Smooth muscle cell (in vitro differentiated cells): ENCODE data around the gene NOSTRIN. TPM values are rescaled to one million over a fixed set of nuclear protein-coding genes. Genes with fewer than 3 reads are reported as not detected.

Experiments
- DNase-seq: peaks from one replicate; lab custom pipeline; 2025; ENCODE audit not compliant: unreplicated experiment; lab: John Stamatoyannopoulos, UW
- H2AFZ ChIP-seq: fragments of 200-600 bp; sonication (generic); 2 replicates; pipeline ENCODE4 v1.6.0; 2016; ENCODE audit warnings: antibody characterized with exemption, low read depth, mild to moderate bottlenecking
- H3F3A ChIP-seq: fragments of 200-600 bp; sonication (generic); 2 replicates; pipeline ENCODE4 v1.6.0; 2017; ENCODE audit warnings: antibody characterized with exemption, low read depth
- H3K27ac ChIP-seq: fragments of 200-600 bp; sonication (generic); 2 replicates; pipeline ENCODE4 v1.5.1; 2016; ENCODE audit warnings: low read depth, mild to moderate bottlenecking
- H3K27me3 ChIP-seq: fragments of 200-600 bp; sonication (generic); 2 replicates; pipeline ENCODE4 v1.6.1; 2016; ENCODE audit warnings: low read depth, mild to moderate bottlenecking
- H3K36me3 ChIP-seq: fragments of 200-600 bp; sonication (generic); 2 replicates; pipeline ENCODE4 v1.5.1; 2016; ENCODE audit warnings: low read depth
- H3K4me1 ChIP-seq: fragments of 200-600 bp; sonication (generic); 2 replicates; pipeline ENCODE4 v1.5.1; 2016; ENCODE audit warnings: low read depth
- H3K4me2 ChIP-seq: fragments of 200-600 bp; sonication (generic); 2 replicates; pipeline ENCODE4 v1.6.0; 2016; ENCODE audit warnings: mild to moderate bottlenecking
- H3K4me3 ChIP-seq: fragments of 200-600 bp; sonication (generic); 2 replicates; pipeline ENCODE4 v1.5.1; 2016; ENCODE audit warnings: mild to moderate bottlenecking
- H3K79me2 ChIP-seq: fragments of 200-600 bp; sonication (generic); 2 replicates; pipeline ENCODE4 v1.6.0; 2016; ENCODE audit warnings: low read depth, mild to moderate bottlenecking
- H3K9ac ChIP-seq: fragments of 200-600 bp; sonication (generic); 2 replicates; pipeline ENCODE4 v1.6.0; 2016; ENCODE audit warnings: low read depth
- H3K9me3 ChIP-seq: fragments of 200-600 bp; sonication (generic); replicated peaks from 2 replicates; pipeline ENCODE4 v1.5.1; 2016; ENCODE audit warnings: low read depth
- H4K20me1 ChIP-seq: fragments of 200-600 bp; sonication (generic); 2 replicates; pipeline ENCODE4 v1.6.0; 2016; ENCODE audit warnings: low read depth
- WGBS: methylation state at CpG from one replicate; pipeline ENCODE4 v1.1.7; 2016; ENCODE audit warnings: low lambda C conversion rate; 5-methylcytosine and 5-hydroxymethylcytosine counted together
- polyA plus RNA-seq: library from polyadenylated mRNA; unstranded; fragments of >200 nt; fragmentation: Nextera tagmentation; extraction: Ambion mirVana; gene quantifications from 2 replicates; pipeline ENCODE4 v1.2.1, GENCODE V29; 2016
- total RNA-seq: library from RNA; depleted of rRNA; stranded (reverse); fragments of >200 nt; gene quantifications from 2 replicates; pipeline ENCODE4 v1.2.3, GENCODE V29; 2014
- TF ChIP-seq, protein P1 (sequence below): fragments of 200-600 bp; sonication (generic); IDR thresholded peaks from 2 replicates; pipeline ENCODE4 v1.5.1; 2017; ENCODE audit warnings: borderline replicate concordance, mild to moderate bottlenecking, antibody characterized with exemption; ENCODE audit not compliant: insufficient read depth, poor library complexity, severe bottlenecking

NOSTRIN gene
- total and polyA plus RNA-seq, 2 experiments from 2014 or later, result 0.10 TPM; not detected in 1

DNA sequence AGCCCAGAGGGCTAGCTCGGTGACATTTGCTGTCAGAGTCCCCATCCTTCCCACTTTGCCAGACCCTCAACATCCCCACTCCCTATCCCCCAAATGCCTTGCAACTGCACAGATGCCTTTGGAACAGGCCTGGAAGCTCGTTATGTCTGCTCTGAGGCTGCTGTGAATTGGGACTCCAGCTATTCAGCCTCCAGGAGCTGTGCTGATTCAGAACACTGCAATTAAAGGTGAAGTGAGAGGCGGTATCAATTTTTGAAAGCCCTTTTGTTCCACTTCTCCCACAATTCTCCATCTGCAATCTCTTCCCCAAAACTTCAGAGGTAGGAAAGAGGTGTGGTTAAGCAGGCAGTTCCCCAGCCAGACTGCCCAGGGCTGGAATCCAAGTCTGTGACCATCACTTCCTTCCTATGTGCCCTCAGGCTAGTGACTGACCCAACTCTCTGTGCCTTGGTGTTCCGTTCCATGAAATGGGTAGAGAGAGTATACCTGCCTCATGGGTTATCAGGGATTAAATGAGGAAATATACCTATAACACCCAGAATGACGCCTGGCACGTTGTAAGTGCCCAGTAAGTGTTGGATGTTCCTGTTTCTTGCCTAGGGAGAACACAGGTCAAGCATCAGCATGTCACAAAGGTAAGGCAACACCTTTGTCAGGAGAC, 17.5 kb downstream of the NOSTRIN start:
- no peak overlapping the region for H3K4me2 ChIP-seq
- H3K36me3 ChIP-seq, result no peaks in the 10 kb centered on the region
- H3K9me3 ChIP-seq, result no peaks in the 10 kb centered on the region
- no peak overlapping the region for H3K27ac ChIP-seq
- H3K9ac ChIP-seq, result no peak overlapping the region
- no peaks in the 10 kb centered on the region for H3K27me3 ChIP-seq
- H2AFZ ChIP-seq, result no peak overlapping the region
- peaks cover 3% of the 10 kb centered on the region for H3F3A ChIP-seq
- no peak for DNase-seq
- no peaks in the 10 kb centered on the region for H3K4me1 ChIP-seq
- H3K79me2 ChIP-seq, result no peaks in the 10 kb centered on the region
- H3K4me3 ChIP-seq, result no peak overlapping the region
- H4K20me1 ChIP-seq, result no peaks in the 10 kb centered on the region
- 90% methylated on average over 6 of the region's 6 CpGs for WGBS
- TF ChIP-seq, protein P1, sequence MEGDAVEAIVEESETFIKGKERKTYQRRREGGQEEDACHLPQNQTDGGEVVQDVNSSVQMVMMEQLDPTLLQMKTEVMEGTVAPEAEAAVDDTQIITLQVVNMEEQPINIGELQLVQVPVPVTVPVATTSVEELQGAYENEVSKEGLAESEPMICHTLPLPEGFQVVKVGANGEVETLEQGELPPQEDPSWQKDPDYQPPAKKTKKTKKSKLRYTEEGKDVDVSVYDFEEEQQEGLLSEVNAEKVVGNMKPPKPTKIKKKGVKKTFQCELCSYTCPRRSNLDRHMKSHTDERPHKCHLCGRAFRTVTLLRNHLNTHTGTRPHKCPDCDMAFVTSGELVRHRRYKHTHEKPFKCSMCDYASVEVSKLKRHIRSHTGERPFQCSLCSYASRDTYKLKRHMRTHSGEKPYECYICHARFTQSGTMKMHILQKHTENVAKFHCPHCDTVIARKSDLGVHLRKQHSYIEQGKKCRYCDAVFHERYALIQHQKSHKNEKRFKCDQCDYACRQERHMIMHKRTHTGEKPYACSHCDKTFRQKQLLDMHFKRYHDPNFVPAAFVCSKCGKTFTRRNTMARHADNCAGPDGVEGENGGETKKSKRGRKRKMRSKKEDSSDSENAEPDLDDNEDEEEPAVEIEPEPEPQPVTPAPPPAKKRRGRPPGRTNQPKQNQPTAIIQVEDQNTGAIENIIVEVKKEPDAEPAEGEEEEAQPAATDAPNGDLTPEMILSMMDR, result no peak

DNA sequence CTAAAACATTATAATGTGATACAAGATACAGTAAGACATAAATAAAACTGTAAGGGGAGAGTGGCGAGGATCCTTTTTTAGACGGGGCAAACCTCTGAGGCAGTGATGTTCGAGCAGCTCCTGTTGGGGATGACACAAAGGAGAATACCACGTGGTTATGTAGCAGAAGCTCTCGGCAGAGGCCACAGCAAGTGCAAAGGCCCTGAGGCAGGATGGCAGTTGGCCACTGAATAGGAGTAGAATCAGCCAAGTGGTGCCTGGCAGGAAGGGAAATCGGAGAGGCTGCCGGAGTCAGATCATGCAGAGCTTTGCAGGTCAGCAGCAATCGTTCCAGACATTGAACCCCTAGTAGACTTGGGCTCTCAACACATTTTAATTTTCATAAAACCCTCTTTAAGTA, 19.1 kb downstream of the NOSTRIN start:
- no peak for DNase-seq
- H4K20me1 ChIP-seq, result no peaks in the 10 kb centered on the region
- no peak overlapping the region for H3K4me3 ChIP-seq
- no peak overlapping the region for H3K27ac ChIP-seq
- H3K9ac ChIP-seq, result no peak overlapping the region
- no peaks in the 10 kb centered on the region for H3K27me3 ChIP-seq
- no peak overlapping the region for H2AFZ ChIP-seq
- H3K79me2 ChIP-seq, result no peaks in the 10 kb centered on the region
- no peaks in the 10 kb centered on the region for H3K4me1 ChIP-seq
- H3F3A ChIP-seq, result peaks cover 2% of the 10 kb centered on the region
- no peaks in the 10 kb centered on the region for H3K9me3 ChIP-seq
- H3K36me3 ChIP-seq, result no peaks in the 10 kb centered on the region
- TF ChIP-seq, protein P1, result no peak
- WGBS, result 97% methylated on average over 8 of the region's 8 CpGs
- H3K4me2 ChIP-seq, result no peak overlapping the region

DNA sequence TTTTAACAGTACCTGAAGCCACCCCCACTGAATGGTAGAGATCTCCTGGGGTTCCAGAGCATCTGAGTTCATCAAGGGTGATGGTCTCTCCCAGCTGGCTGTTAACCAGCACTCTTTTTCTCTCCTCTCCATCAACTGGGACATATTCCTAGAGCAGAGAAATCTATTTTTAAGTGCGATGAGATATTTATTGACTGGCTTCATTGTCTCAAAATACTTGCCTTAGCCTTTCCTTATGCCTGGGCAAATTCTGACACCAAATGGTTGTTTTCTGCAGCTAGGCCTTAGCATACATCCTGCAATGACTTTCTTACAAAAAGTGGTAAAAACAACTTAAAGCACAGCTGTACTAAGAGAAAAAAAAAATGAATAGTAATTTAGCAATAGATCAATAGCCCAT, 19.6 kb downstream of the NOSTRIN start:
- 97% methylated on average over 1 of the region's 1 CpG for WGBS
- Histone ChIP-seq H3K27ac (no peak overlapping the region), H3K79me2 (no peaks in the 10 kb centered on the region), H3K9me3 (no peaks in the 10 kb centered on the region), H3K4me1 (no peaks in the 10 kb centered on the region), H3F3A (no peaks in the 10 kb centered on the region), H3K27me3 (no peaks in the 10 kb centered on the region), H4K20me1 (no peaks in the 10 kb centered on the region), H3K4me2 (no peak overlapping the region), H3K9ac (no peak overlapping the region), H2AFZ (no peak overlapping the region), H3K4me3 (no peak overlapping the region), H3K36me3 (no peaks in the 10 kb centered on the region)
- TF ChIP-seq, protein P1, result no peak
- no peak for DNase-seq

DNA sequence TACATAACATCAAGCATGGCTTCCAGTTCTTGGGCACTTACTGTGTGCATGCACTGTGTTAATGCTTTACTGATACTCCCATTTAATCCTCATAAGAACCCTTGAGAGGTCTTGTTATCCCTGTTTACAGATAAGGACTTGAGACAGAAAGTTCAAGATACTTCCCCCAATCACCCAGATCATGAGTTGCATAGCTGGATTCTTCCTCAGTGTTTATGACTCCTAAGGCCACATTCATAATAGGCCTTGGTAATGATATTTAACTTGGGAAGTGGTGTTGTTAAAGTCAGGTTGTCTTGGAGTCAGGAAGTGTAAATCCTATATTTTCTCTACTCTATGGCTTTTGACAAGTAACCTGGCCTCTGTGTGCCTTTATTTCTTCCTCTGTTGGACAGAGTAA, 22.7 kb downstream of the NOSTRIN start:
- no peak overlapping the region for H3K9ac ChIP-seq
- H3F3A ChIP-seq, result no peaks in the 10 kb centered on the region
- TF ChIP-seq, protein P1, result no peak
- no peak overlapping the region for H3K27ac ChIP-seq
- DNase-seq, result no peak
- no peaks in the 10 kb centered on the region for H3K36me3 ChIP-seq
- H4K20me1 ChIP-seq, result no peaks in the 10 kb centered on the region
- no peak overlapping the region for H2AFZ ChIP-seq
- H3K9me3 ChIP-seq, result no peaks in the 10 kb centered on the region
- no peaks in the 10 kb centered on the region for H3K27me3 ChIP-seq
- no peaks in the 10 kb centered on the region for H3K79me2 ChIP-seq
- no peak overlapping the region for H3K4me2 ChIP-seq
- no peak overlapping the region for H3K4me3 ChIP-seq
- no peaks in the 10 kb centered on the region for H3K4me1 ChIP-seq
